ENCODE data around the gene PPP1R14B.
A peak's percentile ranks its signal among the peaks of the same experiment; 100 is the strongest.

The PPP1R14B gene

GRCh38 chr11:64275031-64275800, 28.5 kb upstream of the PPP1R14B start:
- no peak for DNase-seq (ENCODE audit: low read depth)
- H3K4me3 ChIP-seq (ENCODE audit: low read depth, low read length): no peak overlapping the region
- no peak for TF ChIP-seq CTCF (IDR thresholded peaks at IDR 0.05; ENCODE audit: low read depth, low read length, missing control alignments)
- in situ Hi-C loops (cut with HindIII; ENCODE audit: low sequenced_read_pairs): loop anchor here (10.0 kb wide), 1 partner anchor 70 kb away; the partner anchor contains the start of gene FERMT3

- peak overlapping the region; percentile 65 for H3K4me3 ChIP-seq (ENCODE audit: low read depth, low read length)
- DNase-seq (ENCODE audit: low read depth): peak; percentile 100
Measured at GRCh38 chr11:64269540-64270220, 22.9 kb upstream of the PPP1R14B start.

GRCh38 chr11:64268893-64269539, 22.3 kb upstream of the PPP1R14B start:
- DNase-seq (ENCODE audit: low read depth): no peak
- H3K4me3 ChIP-seq (ENCODE audit: low read depth, low read length): peak overlapping the region; percentile 62
- no peak for TF ChIP-seq CTCF (IDR thresholded peaks at IDR 0.05; ENCODE audit: low read depth, low read length, missing control alignments)
- in situ Hi-C loops (cut with HindIII; ENCODE audit: low sequenced_read_pairs): loop anchor here (10.0 kb wide), 1 partner anchor 56 kb away; no protein-coding TSS in a partner anchor

More at GRCh38 chr11:64269540-64270220, 22.9 kb upstream of the PPP1R14B start:
- TF ChIP-seq CTCF (IDR thresholded peaks at IDR 0.05; ENCODE audit: low read depth, low read length, missing control alignments): peak; percentile 25
- in situ Hi-C loops (cut with HindIII; ENCODE audit: low sequenced_read_pairs): loop anchor here (10.0 kb wide), 2 partner anchors 55 to 65 kb away; partner anchors contain the start of gene FERMT3

GRCh38 chr11:64268025-64268892, 21.5 kb upstream of the PPP1R14B start:
- peak overlapping the region; percentile 62 for H3K4me3 ChIP-seq (ENCODE audit: low read depth, low read length)
- DNase-seq (ENCODE audit: low read depth): no peak
- in situ Hi-C loops (cut with HindIII; ENCODE audit: low sequenced_read_pairs): loop anchor here (10.0 kb wide), 1 partner anchor 57 kb away; no protein-coding TSS in a partner anchor
- TF ChIP-seq CTCF (IDR thresholded peaks at IDR 0.05; ENCODE audit: low read depth, low read length, missing control alignments): no peak

- no peak for DNase-seq (ENCODE audit: low read depth)
- TF ChIP-seq CTCF (IDR thresholded peaks at IDR 0.05; ENCODE audit: low read depth, low read length, missing control alignments): no peak
- H3K4me3 ChIP-seq (ENCODE audit: low read depth, low read length): no peak overlapping the region
- in situ Hi-C loops (cut with HindIII; ENCODE audit: low sequenced_read_pairs): loop anchor here (10.0 kb wide), 1 partner anchor 57 kb away; no protein-coding TSS in a partner anchor
Measured at GRCh38 chr11:64267207-64267945, 20.6 kb upstream of the PPP1R14B start.

All from astrocyte of the cerebellum (primary cell).